C4-2B (cell line): ENCODE data around the gene GNG8.

Experiments
- CTCF ChIP-seq: fragments of 450-650 bp; conservative IDR thresholded peaks from 2 replicates; pipeline ENCODE4 v1.5.1; 2017; ENCODE audit warnings: mild to moderate bottlenecking
- ZFX ChIP-seq: fragments of 450-650 bp; IDR thresholded peaks from 2 replicates; pipeline ENCODE4 v1.6.1; 2017

- TF ChIP-seq CTCF: no peak
- no peak for TF ChIP-seq ZFX
Measured at GRCh38 chr19:46617601-46618000, 18.4 kb downstream of the GNG8 start.
